Measurements from ENCODE around the gene IRF5.
"Not testable (repeated sequence)": the region's sequence is repeated elsewhere in the genome, so short reads cannot be mapped to it uniquely, and the experiment has no call there.

IRF5 gene

GRCh38 chr7:128940494-128941322 is 3.0 kb downstream of the IRF5 start:
- no peak for DNase-seq

- no peak for DNase-seq
Observed at GRCh38 chr7:128941323-128941890, 3.7 kb downstream of the IRF5 start.

- DNase-seq: no peak
Observed at GRCh38 chr7:128941946-128942526, 4.3 kb downstream of the IRF5 start.

GRCh38 chr7:128943251-128943650 is 5.5 kb downstream of the IRF5 start:
- DNase-seq: not testable (repeated sequence)

- no peak for DNase-seq
Observed at GRCh38 chr7:128944487-128945236, 6.9 kb downstream of the IRF5 start.

GRCh38 chr7:128945668-128946366 is 8.1 kb downstream of the IRF5 start:
- no peak for DNase-seq

- DNase-seq: no peak
Observed at GRCh38 chr7:128946936-128947830, 9.5 kb downstream of the IRF5 start.

- no peak for DNase-seq
Observed at GRCh38 chr7:128947854-128948253, 10.1 kb downstream of the IRF5 start.

GRCh38 chr7:128948312-128948973 is 10.7 kb downstream of the IRF5 start:
- DNase-seq: no peak

GRCh38 chr7:128948976-128949760 is 11.4 kb downstream of the IRF5 start:
- no peak for DNase-seq

- no peak for DNase-seq
Observed at GRCh38 chr7:128951296-128951695, 13.6 kb downstream of the IRF5 start.

GRCh38 chr7:128954150-128954549 is 16.4 kb downstream of the IRF5 start:
- DNase-seq: no peak

- DNase-seq: peak in 2 of 3 experiments; percentile 45 to 71
Observed at GRCh38 chr7:128954830-128955802, 17.4 kb downstream of the IRF5 start.

- no peak for DNase-seq
Observed at GRCh38 chr7:128955981-128956380, 18.3 kb downstream of the IRF5 start.

GRCh38 chr7:128959296-128959695 is 21.6 kb downstream of the IRF5 start:
- DNase-seq: no peak

GRCh38 chr7:128961030-128961659 is 23.4 kb downstream of the IRF5 start:
- DNase-seq: no peak

- no peak for DNase-seq
Observed at GRCh38 chr7:128962899-128963298, 25.2 kb downstream of the IRF5 start.

- DNase-seq: no peak
Observed at GRCh38 chr7:128963327-128963757, 25.6 kb downstream of the IRF5 start.
